Fibroblast of lung (primary cell): ENCODE measurements around the gene TNFRSF19. TPM values are rescaled to one million over a fixed set of nuclear protein-coding genes. Genes with fewer than 3 reads are reported as not detected.

ENCODE experiments used
- DNase-seq, 2 donors: peaks; one replicate each; pipeline versions ENCODE4 v3.0.0 to v3.0.0-alpha.2; 2010; ENCODE audit warnings: low read depth in 2 of 2
- H2AFZ ChIP-seq: 2 replicates; pipeline ENCODE4 v1.5.1; 2012; ENCODE audit warnings: low read length, control low read depth, inconsistent platforms
- H3K27ac ChIP-seq: 2 replicates; pipeline ENCODE4 v1.5.1; 2011; ENCODE audit warnings: low read length, control low read depth; ENCODE audit not compliant: insufficient read depth
- H3K27me3 ChIP-seq: 2 replicates; pipeline ENCODE4 v1.5.1; 2011; ENCODE audit warnings: mild to moderate bottlenecking, low read length; ENCODE audit not compliant: control insufficient read depth, insufficient read depth
- H3K36me3 ChIP-seq: 2 replicates; pipeline ENCODE4 v1.5.1; 2011; ENCODE audit warnings: low read length; ENCODE audit not compliant: control insufficient read depth, insufficient read depth
- H3K4me1 ChIP-seq: 2 replicates; pipeline ENCODE4 v1.5.1; 2011; ENCODE audit warnings: low read length; ENCODE audit not compliant: control insufficient read depth, insufficient read depth; ENCODE audit errors: extremely low read depth
- H3K4me2 ChIP-seq: 2 replicates; pipeline ENCODE4 v1.5.1; 2011; ENCODE audit warnings: low read length, control low read depth; ENCODE audit not compliant: insufficient read depth; ENCODE audit errors: extremely low read depth
- H3K4me3 ChIP-seq, 4 experiments: fragments of 200-600 bp in 1 of 4; sonication (generic) in 1 of 4; replicated peaks in 1 of 4; 2 replicates each; pipeline ENCODE4 v1.5.1; 2011 to 2016; ENCODE audit warnings: low read length in 4 of 4, low read depth in 3 of 4, mild to moderate bottlenecking in 3 of 4, control low read depth in 2 of 4, inconsistent platforms in 1 of 4, mixed read lengths in 1 of 4; ENCODE audit not compliant: insufficient read depth in 1 of 4; ENCODE audit errors: control extremely low read depth in 1 of 4
- H3K79me2 ChIP-seq: 2 replicates; pipeline ENCODE4 v1.5.1; 2012; ENCODE audit warnings: mild to moderate bottlenecking, low read length, inconsistent platforms; ENCODE audit not compliant: control insufficient read depth, insufficient read depth
- H3K9ac ChIP-seq: 2 replicates; pipeline ENCODE4 v1.5.1; 2011; ENCODE audit warnings: mild to moderate bottlenecking, low read length, control low read depth; ENCODE audit not compliant: insufficient read depth
- H3K9me3 ChIP-seq: 2 replicates; pipeline ENCODE4 v1.5.1; 2012; ENCODE audit warnings: low read depth, low read length; ENCODE audit not compliant: control insufficient read depth, insufficient read depth
- H4K20me1 ChIP-seq: 2 replicates; pipeline ENCODE4 v1.5.1; 2011; ENCODE audit warnings: low read length; ENCODE audit not compliant: control insufficient read depth, insufficient read depth; ENCODE audit errors: extremely low read depth
- EZH2 ChIP-seq: IDR thresholded peaks from 2 replicates; pipeline ENCODE4 v1.5.1; 2012; ENCODE audit warnings: low read length, control low read depth, mild to moderate bottlenecking; ENCODE audit errors: missing control alignments
- polyA plus RNA-seq, 2 donors: library from polyadenylated mRNA; depleted of rRNA in 1 of 2; stranded (reverse) in 1 of 2; unstranded in 1 of 2; fragments of >200 nt; gene quantifications; 2 replicates each; pipeline ENCODE4 v1.2.1, GENCODE V29; 2011 to 2012; ENCODE audit warnings: missing spikeins in 1 of 2
- total RNA-seq: library from RNA; depleted of rRNA; stranded (reverse); fragments of >200 nt; gene quantifications from 2 replicates; pipeline ENCODE4 v1.2.1, GENCODE V29; 2014
- TF ChIP-seq, protein P1 (sequence below), 2 donors: IDR thresholded peaks in 1 of 2; conservative IDR thresholded peaks in 1 of 2; 1 replicate in 1 of 2; 2 replicates in 1 of 2; pipeline ENCODE4 v1.5.1; 2011 to 2012; ENCODE audit warnings: low read length in 2 of 2, control low read depth in 1 of 2, inconsistent platforms in 1 of 2, low read depth in 1 of 2, mild to moderate bottlenecking in 1 of 2

Gene TNFRSF19
- total and polyA plus RNA-seq, 2 donors (not counting 1 experiment from before 2014, with no cell fraction given): 260 to 330 TPM

DNA sequence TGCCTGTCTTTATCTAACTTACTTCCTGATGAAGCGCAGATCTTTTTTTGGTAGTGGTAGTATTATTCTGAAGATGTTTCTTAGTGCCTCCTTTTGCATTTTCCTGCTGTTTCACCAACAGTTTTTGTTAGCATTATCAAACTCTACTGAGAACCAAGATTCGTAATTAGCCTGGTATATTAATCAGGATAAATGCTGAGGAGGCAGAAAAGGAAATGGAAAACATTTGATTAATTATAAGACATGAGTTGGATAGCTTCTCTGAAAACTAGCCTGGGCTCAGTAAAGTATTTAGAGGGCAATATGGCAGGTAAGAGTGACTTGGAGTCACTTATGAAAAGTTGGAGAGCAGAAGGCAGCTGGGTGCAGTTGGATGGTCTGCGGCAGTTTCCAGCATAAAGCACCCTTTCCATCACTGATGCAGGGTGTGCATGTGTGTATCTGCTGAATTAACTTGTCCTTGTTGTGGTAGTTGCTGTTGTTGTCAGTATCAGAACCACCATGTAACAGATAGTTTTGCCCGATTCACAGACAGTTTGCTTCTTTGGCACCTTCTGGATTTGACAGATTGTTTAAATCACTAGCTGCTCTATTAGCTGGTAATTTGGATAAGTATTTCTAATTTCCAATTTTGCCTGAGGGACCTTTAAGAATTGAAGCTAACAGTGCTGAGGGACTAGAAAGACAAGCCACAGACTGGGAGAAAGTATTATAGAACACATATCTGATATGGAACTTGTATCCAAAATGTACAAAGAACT, 6.9 kb upstream of the TNFRSF19 start:
- H3K4me2 ChIP-seq: no peak overlapping the region
- H3K4me3 ChIP-seq: no peak overlapping the region
- no peaks in the 10 kb centered on the region for H3K79me2 ChIP-seq
- H3K4me1 ChIP-seq: peaks cover 7% of the 10 kb centered on the region
- no peak overlapping the region for H3K9ac ChIP-seq
- no peak overlapping the region for H3K27ac ChIP-seq
- no peaks in the 10 kb centered on the region for H3K9me3 ChIP-seq
- no peaks in the 10 kb centered on the region for H3K27me3 ChIP-seq
- no peak for TF ChIP-seq EZH2
- TF ChIP-seq, protein P1, sequence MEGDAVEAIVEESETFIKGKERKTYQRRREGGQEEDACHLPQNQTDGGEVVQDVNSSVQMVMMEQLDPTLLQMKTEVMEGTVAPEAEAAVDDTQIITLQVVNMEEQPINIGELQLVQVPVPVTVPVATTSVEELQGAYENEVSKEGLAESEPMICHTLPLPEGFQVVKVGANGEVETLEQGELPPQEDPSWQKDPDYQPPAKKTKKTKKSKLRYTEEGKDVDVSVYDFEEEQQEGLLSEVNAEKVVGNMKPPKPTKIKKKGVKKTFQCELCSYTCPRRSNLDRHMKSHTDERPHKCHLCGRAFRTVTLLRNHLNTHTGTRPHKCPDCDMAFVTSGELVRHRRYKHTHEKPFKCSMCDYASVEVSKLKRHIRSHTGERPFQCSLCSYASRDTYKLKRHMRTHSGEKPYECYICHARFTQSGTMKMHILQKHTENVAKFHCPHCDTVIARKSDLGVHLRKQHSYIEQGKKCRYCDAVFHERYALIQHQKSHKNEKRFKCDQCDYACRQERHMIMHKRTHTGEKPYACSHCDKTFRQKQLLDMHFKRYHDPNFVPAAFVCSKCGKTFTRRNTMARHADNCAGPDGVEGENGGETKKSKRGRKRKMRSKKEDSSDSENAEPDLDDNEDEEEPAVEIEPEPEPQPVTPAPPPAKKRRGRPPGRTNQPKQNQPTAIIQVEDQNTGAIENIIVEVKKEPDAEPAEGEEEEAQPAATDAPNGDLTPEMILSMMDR (conservative IDR thresholded peaks at IDR 0.05 in 1 of 2, IDR thresholded peaks at IDR 0.05 in 1 of 2; ENCODE audit: low read depth in 1 of 2, low read length in 2 of 2): no peak
- H2AFZ ChIP-seq: peak overlapping the region; percentile 43
- H3K36me3 ChIP-seq: no peaks in the 10 kb centered on the region
- no peak for DNase-seq
- H4K20me1 ChIP-seq: no peaks in the 10 kb centered on the region

DNA sequence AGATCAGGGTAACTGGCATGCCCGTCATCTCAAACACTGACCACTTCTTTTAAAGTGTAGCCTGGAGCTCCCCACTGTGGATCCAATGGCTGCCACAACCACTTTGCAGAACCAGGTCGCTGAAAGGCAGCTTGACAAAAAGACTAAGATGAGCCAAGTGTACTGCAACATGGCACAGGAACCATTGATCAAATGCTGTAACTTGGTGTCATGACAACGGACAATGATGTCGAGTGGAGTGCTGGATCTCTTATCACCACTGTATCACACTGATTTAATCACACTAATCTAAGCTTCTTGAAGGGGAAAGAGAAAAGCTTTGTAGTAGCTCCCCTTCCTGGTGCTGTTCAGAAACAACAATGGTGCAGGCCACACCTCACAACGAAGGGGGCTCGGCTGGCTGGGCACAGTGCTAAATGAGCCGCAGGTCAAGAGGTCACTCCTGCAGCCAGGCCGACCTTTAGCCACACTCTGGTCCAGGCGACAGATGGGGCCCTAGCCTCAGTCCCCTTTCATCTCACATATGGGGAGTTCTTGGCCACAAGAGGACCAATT, 2.2 kb upstream of the TNFRSF19 start:
- peaks cover 4% of the 10 kb centered on the region for H3K4me1 ChIP-seq
- H3K36me3 ChIP-seq: no peaks in the 10 kb centered on the region
- H3K9ac ChIP-seq: no peak overlapping the region
- H3K4me3 ChIP-seq: no peak overlapping the region
- H3K79me2 ChIP-seq: peaks cover 5% of the 10 kb centered on the region
- no peak overlapping the region for H2AFZ ChIP-seq
- H3K27me3 ChIP-seq: no peaks in the 10 kb centered on the region
- no peak overlapping the region for H3K4me2 ChIP-seq
- peak in 1 of 2 donors; percentile 12 for DNase-seq
- H4K20me1 ChIP-seq: no peaks in the 10 kb centered on the region
- H3K27ac ChIP-seq: no peak overlapping the region
- no peaks in the 10 kb centered on the region for H3K9me3 ChIP-seq
- TF ChIP-seq EZH2: no peak
- TF ChIP-seq, protein P1 (conservative IDR thresholded peaks at IDR 0.05 in 1 of 2, IDR thresholded peaks at IDR 0.05 in 1 of 2; ENCODE audit: low read depth in 1 of 2, low read length in 2 of 2): no peak

DNA sequence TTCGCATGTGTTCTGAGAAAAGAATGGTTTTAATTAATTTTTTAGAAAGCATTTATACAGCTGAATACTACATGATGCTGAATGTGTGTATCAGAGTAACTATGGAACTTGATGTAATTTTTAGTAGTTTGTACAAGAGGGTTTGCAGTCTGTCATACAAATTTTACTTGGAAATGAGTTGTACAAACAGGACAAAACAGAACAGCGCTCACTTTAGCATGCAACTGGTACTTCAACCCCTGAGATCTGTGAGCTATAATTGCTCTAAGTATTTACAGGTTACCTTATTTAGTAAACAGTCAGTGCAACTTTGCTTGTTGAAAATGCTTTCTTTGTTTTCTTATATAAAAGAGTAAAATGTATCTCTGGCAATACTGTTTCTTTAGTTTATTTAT, 706 bp downstream of the TNFRSF19 start:
- no peaks in the 10 kb centered on the region for H3K9me3 ChIP-seq
- H3K4me2 ChIP-seq: peak overlapping the region; percentile 88
- H3K4me3 ChIP-seq: peak overlapping the region; percentile 49 to 75 (median 63)
- H3K4me1 ChIP-seq: peaks cover 7% of the 10 kb centered on the region
- no peaks in the 10 kb centered on the region for H3K27me3 ChIP-seq
- DNase-seq: peak; percentile 54 to 62
- peak overlapping the region; percentile 1 for H3K27ac ChIP-seq
- TF ChIP-seq EZH2: no peak
- TF ChIP-seq, protein P1 (conservative IDR thresholded peaks at IDR 0.05 in 1 of 2, IDR thresholded peaks at IDR 0.05 in 1 of 2; ENCODE audit: low read depth in 1 of 2, low read length in 2 of 2): peak; percentile 31 to 50
- H4K20me1 ChIP-seq: no peaks in the 10 kb centered on the region
- no peaks in the 10 kb centered on the region for H3K36me3 ChIP-seq
- H2AFZ ChIP-seq: no peak overlapping the region
- peaks cover 5% of the 10 kb centered on the region for H3K79me2 ChIP-seq
- H3K9ac ChIP-seq: peak overlapping the region; percentile 3
